Natural killer cell (primary cell): ENCODE measurements around the gene CCDC89. TPM values are rescaled to one million over a fixed set of nuclear protein-coding genes. Genes with fewer than 3 reads are reported as not detected.

Source experiments
- ATAC-seq, 3 donors: fragments of 150-1000 bp in 2 of 3; fragments of 200-7000 bp in 1 of 3; cut with Tn5 transposase; 1 replicate in 1 of 3; 2 replicates in 2 of 3; pipeline ENCODE4 v1.10.0; 2021; ENCODE audit warnings: mild to moderate bottlenecking in 2 of 3, moderate library complexity in 2 of 3
- DNase-seq, 2 donors: peaks; one replicate each; pipeline versions ENCODE4 v3.0.0 to v3.0.0-alpha.2; 2013 to 2021; ENCODE audit warnings: mixed read lengths in 1 of 2
- H3K27ac ChIP-seq: one replicate; pipeline ENCODE4 v1.5.1; 2013; ENCODE audit warnings: mild to moderate bottlenecking, low read length
- H3K27me3 ChIP-seq: one replicate; pipeline ENCODE4 v1.6.1; 2013; ENCODE audit warnings: low read length; ENCODE audit not compliant: control insufficient read depth, insufficient read depth
- H3K36me3 ChIP-seq: one replicate; pipeline ENCODE4 v1.6.1; 2013; ENCODE audit warnings: low read length; ENCODE audit not compliant: control insufficient read depth, insufficient read depth
- H3K4me1 ChIP-seq: one replicate; pipeline ENCODE4 v1.6.1; 2013; ENCODE audit warnings: low read length; ENCODE audit not compliant: control insufficient read depth, insufficient read depth
- H3K4me3 ChIP-seq: one replicate; pipeline ENCODE4 v1.5.1; 2013; ENCODE audit warnings: low read length
- H3K9me3 ChIP-seq: one replicate; pipeline ENCODE4 v1.6.1; 2013; ENCODE audit warnings: low read length; ENCODE audit not compliant: control insufficient read depth, insufficient read depth
- H3K27ac Mint-ChIP-seq, 2 donors: one replicate each; pipeline ENCODE4 v1.8.0; 2022; ENCODE audit warnings: mild to moderate bottlenecking in 2 of 2, mixed read lengths in 2 of 2, moderate library complexity in 1 of 2
- H3K27me3 Mint-ChIP-seq, 2 donors: one replicate each; pipeline ENCODE4 v1.8.0; 2022; ENCODE audit warnings: low read depth in 2 of 2, mixed read lengths in 2 of 2
- H3K36me3 Mint-ChIP-seq: one replicate; pipeline ENCODE4 v1.8.0; 2022; ENCODE audit warnings: mixed read lengths
- H3K4me1 Mint-ChIP-seq, 2 donors: one replicate each; pipeline ENCODE4 v1.8.0; 2022; ENCODE audit warnings: mixed read lengths in 2 of 2
- H3K4me3 Mint-ChIP-seq: one replicate; pipeline ENCODE4 v1.8.0; 2022; ENCODE audit warnings: mild to moderate bottlenecking, moderate library complexity, mixed read lengths
- H3K9me3 Mint-ChIP-seq, 2 donors: one replicate each; pipeline ENCODE4 v1.8.0; 2022; ENCODE audit warnings: mixed read lengths in 2 of 2
- CTCF ChIP-seq: fragments of 200-600 bp; IDR thresholded peaks from one replicate; pipeline ENCODE4 v1.8.0; 2022; ENCODE audit warnings: antibody characterized with exemption
- WGBS: methylation state at CpG from one replicate; pipeline ENCODE4 v1.1.7; 2013; ENCODE audit warnings: missing lambda C conversion rate; ENCODE audit not compliant: insufficient coverage; 5-methylcytosine and 5-hydroxymethylcytosine counted together
- intact Hi-C: fragments of 100-400 bp; cut with micrococcal nuclease; formaldehyde crosslinking; loops from one replicate; pipeline ENCODE4 v1.14.2; 2022
- total RNA-seq, 4 donors: library from RNA; stranded (reverse); fragments of 120-200 nt in 1 of 4; gene quantifications; one replicate each; pipeline versions ENCODE4 v1.2.3 to v1.2.4, GENCODE V29; 2013 to 2022

Gene CCDC89
- total RNA-seq, 3 donors from 2014 or later (not counting 1 experiment from before 2014, with no cell fraction given) = 0.25 to 0.31 (median 0.25) TPM

DNA sequence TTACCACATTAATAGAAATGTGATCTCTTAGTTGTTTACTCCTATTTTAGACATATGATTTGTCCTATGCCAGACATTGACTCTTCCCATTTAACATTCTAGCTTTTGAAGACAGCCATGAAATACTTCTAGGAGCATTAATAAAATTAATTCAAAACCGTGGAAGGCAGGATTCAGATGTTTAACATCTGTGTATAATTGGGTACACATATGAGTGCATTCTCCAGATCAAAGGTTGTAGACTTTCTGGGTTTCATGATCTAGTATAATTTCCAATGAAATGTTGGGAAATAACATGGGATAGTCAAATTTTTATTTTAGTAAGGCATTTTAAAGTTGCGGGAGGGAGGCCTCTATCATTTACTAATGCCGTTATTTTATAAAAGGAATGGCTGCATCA, 35.2 kb upstream of the CCDC89 start:
- H3K36me3 ChIP-seq = peaks cover 22% of the 10 kb centered on the region
- no peak overlapping the region for H3K4me3 ChIP-seq
- H3K9me3 ChIP-seq = no peaks in the 10 kb centered on the region
- TF ChIP-seq CTCF = no peak
- DNase-seq = no peak
- H3K27ac Mint-ChIP-seq = no peak overlapping the region
- no peak overlapping the region for H3K27ac ChIP-seq
- no peaks in the 10 kb centered on the region for H3K27me3 ChIP-seq
- intact Hi-C loops = no loop called here
- ATAC-seq = no peak
- no peaks in the 10 kb centered on the region for H3K27me3 Mint-ChIP-seq
- H3K4me3 Mint-ChIP-seq = no peak overlapping the region
- H3K9me3 Mint-ChIP-seq = no peaks in the 10 kb centered on the region
- H3K4me1 ChIP-seq = no peaks in the 10 kb centered on the region
- H3K4me1 Mint-ChIP-seq = peaks cover 0 to 20% of the 10 kb centered on the region in 2 donors
- WGBS = 97% methylated on average over 3 of the region's 3 CpGs
- peaks cover 23% of the 10 kb centered on the region for H3K36me3 Mint-ChIP-seq

DNA sequence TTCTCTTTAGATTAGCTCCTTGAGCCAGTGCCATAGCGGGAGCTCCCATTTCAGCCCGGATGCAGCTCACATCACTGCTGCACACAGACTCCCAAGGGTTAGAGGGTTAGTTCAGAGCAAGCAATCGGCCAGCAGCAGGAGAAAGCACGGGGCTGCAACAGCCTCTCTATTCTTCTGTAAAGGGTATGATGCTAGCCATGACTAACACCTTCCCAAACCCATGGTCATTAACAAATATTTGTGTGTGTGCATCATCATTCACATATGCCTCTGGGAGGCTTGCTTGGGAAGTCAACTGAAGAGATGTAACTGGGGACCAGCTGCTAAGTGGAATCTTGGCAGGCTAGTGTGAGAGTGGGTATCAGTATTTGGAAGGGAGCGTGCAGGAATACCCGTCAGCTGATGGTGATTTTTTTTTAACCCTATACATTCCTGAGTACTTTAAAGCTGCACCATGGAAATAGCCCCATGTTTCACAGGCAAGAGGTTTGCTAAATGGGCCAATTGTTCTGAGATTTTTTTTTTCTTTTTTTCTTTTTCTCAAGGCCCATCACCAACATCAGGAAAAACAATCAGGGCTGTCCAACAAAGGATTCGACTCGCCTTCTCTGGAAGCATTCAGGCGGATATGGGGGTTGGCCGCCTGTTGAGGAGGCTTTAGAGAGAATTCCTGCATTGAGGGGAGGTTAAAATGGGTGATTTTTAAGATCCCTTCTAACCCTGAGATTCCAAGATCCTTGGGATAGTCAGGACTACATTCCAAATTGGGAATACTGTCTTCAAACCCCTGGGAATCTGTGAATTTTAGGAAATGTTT, 33.2 kb upstream of the CCDC89 start:
- no peaks in the 10 kb centered on the region for H3K9me3 Mint-ChIP-seq
- no peak overlapping the region for H3K4me3 Mint-ChIP-seq
- no peak for DNase-seq
- WGBS = 95% methylated on average over 8 of the region's 10 CpGs
- H3K36me3 Mint-ChIP-seq = peaks cover 4% of the 10 kb centered on the region
- Histone ChIP-seq H3K4me1 (no peaks in the 10 kb centered on the region), H3K27ac (no peak overlapping the region), H3K4me3 (no peak overlapping the region), H3K36me3 (peaks cover 19% of the 10 kb centered on the region), H3K9me3 (no peaks in the 10 kb centered on the region), H3K27me3 (no peaks in the 10 kb centered on the region)
- H3K27me3 Mint-ChIP-seq = no peaks in the 10 kb centered on the region
- intact Hi-C loops = no loop called here
- no peak for ATAC-seq
- peaks cover 0 to 12% of the 10 kb centered on the region in 2 donors for H3K4me1 Mint-ChIP-seq
- H3K27ac Mint-ChIP-seq = peak overlapping the region in 1 of 2 donors; percentile 53
- no peak for TF ChIP-seq CTCF

DNA sequence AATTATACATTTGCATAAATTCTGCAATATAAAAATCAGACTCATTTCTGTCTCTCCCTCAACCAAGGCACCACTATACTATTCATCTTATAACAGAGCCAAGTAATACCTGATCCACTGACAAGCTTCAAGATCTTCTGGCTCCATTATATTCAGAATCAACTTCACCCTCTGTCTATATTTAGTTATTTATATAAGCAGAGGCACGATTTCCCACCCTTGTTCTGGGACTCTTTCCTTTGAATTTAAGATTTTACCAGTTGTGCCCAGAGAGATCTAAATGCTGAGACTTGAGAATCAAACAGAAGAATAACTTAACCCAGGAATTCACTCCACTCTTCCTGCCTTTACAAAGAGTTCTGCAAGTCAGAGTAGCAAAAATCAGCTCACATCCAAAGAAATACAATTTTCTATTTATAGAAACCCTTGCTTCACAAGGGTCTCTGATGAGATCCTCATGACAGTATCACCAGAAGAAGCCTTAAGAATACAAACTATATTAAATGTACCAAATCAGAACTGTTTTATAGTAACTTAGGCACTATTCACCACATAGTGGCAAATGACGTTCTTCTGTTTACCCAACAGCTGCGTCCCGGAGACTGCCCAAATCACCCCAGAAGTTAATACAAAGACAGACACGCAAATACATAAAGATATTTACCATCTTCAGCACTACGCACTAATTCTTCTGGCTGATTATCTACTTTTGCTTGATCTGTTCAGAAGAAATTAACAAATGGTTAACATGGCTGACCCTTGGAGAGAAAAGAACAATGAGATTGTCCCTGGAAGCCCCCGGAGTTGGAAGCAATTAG, 32.3 kb upstream of the CCDC89 start:
- Mint-ChIP-seq H3K27ac (peak overlapping the region in 1 of 2 donors; percentile 53), H3K9me3 (no peaks in the 10 kb centered on the region), H3K4me1 (peaks cover 0 to 19% of the 10 kb centered on the region in 2 donors), H3K27me3 (no peaks in the 10 kb centered on the region), H3K4me3 (no peak overlapping the region), H3K36me3 (peaks cover 10% of the 10 kb centered on the region)
- WGBS = 95% methylated on average over 6 of the region's 7 CpGs
- H3K4me1 ChIP-seq = no peaks in the 10 kb centered on the region
- intact Hi-C loops = no loop called here
- H3K27me3 ChIP-seq = no peaks in the 10 kb centered on the region
- no peak for ATAC-seq
- H3K4me3 ChIP-seq = no peak overlapping the region
- H3K36me3 ChIP-seq = peaks cover 24% of the 10 kb centered on the region
- no peak for DNase-seq
- TF ChIP-seq CTCF = no peak
- H3K27ac ChIP-seq = no peak overlapping the region
- H3K9me3 ChIP-seq = no peaks in the 10 kb centered on the region
